Keratinocyte (primary cell): ENCODE data around the gene STK24. TPM values are rescaled to one million over a fixed set of nuclear protein-coding genes. Genes with fewer than 3 reads are reported as not detected.

Source experiments
- DNase-seq: peaks from one replicate; pipeline ENCODE4 v3.0.0-alpha.2; 2011; ENCODE audit warnings: low read depth, missing footprints, low spot score
- FAIRE-seq: peaks from 2 replicates; lab custom pipeline; 2011; peaks lifted over from hg19 to GRCh38; lab: Jason Lieb, UNC
- H2AFZ ChIP-seq: 2 replicates; pipeline ENCODE4 v1.6.0; 2012; ENCODE audit warnings: low read length, control low read depth, inconsistent platforms; ENCODE audit not compliant: control insufficient read depth
- H3K27ac ChIP-seq: 2 replicates; pipeline ENCODE4 v1.5.1; 2011; ENCODE audit warnings: low read length; ENCODE audit not compliant: control insufficient read depth, insufficient read depth
- H3K27me3 ChIP-seq: 3 replicates; pipeline ENCODE4 v1.6.0; 2011; ENCODE audit warnings: low read length; ENCODE audit not compliant: control insufficient read depth, insufficient read depth; ENCODE audit errors: extremely low read depth
- H3K36me3 ChIP-seq, 2 experiments: 2 replicates in 1 of 2; 3 replicates in 1 of 2; pipeline ENCODE4 v1.5.1; 2011; ENCODE audit warnings: low read length in 2 of 2, mild to moderate bottlenecking in 1 of 2; ENCODE audit not compliant: control insufficient read depth in 2 of 2, insufficient read depth in 2 of 2; ENCODE audit errors: extremely low read depth in 1 of 2
- H3K4me1 ChIP-seq: 3 replicates; pipeline ENCODE4 v1.5.1; 2011; ENCODE audit warnings: low read length; ENCODE audit not compliant: control insufficient read depth, insufficient read depth; ENCODE audit errors: extremely low read depth
- H3K4me2 ChIP-seq: 3 replicates; pipeline ENCODE4 v1.6.0; 2011; ENCODE audit warnings: low read depth, low read length; ENCODE audit not compliant: control insufficient read depth, insufficient read depth; ENCODE audit errors: extremely low read depth
- H3K4me3 ChIP-seq, 3 experiments: fragments of 200-600 bp in 1 of 3; sonication (generic) in 1 of 3; 2 replicates in 2 of 3; 3 replicates in 1 of 3; pipeline ENCODE4 v1.5.1; 2011 to 2016; ENCODE audit warnings: low read length in 3 of 3, mild to moderate bottlenecking in 3 of 3, control low read depth in 2 of 3, inconsistent platforms in 1 of 3, low read depth in 1 of 3, mixed read lengths in 1 of 3, mixed run types in 1 of 3, moderate library complexity in 1 of 3; ENCODE audit not compliant: control insufficient read depth in 2 of 3, insufficient read depth in 2 of 3; ENCODE audit errors: extremely low read depth in 1 of 3
- H3K79me2 ChIP-seq: 2 replicates; pipeline ENCODE4 v1.6.0; 2012; ENCODE audit warnings: low read length; ENCODE audit not compliant: control insufficient read depth, insufficient read depth
- H3K9ac ChIP-seq: 3 replicates; pipeline ENCODE4 v1.6.0; 2011; ENCODE audit warnings: low read length; ENCODE audit not compliant: control insufficient read depth, insufficient read depth; ENCODE audit errors: extremely low read depth
- H3K9me1 ChIP-seq: 3 replicates; pipeline ENCODE4 v1.6.0; 2011; ENCODE audit warnings: low read length; ENCODE audit not compliant: control insufficient read depth, insufficient read depth; ENCODE audit errors: extremely low read depth
- H3K9me3 ChIP-seq: 2 replicates; pipeline ENCODE4 v1.5.1; 2012; ENCODE audit warnings: low read depth, low read length; ENCODE audit not compliant: control insufficient read depth
- H4K20me1 ChIP-seq: 3 replicates; pipeline ENCODE4 v1.6.0; 2011; ENCODE audit warnings: low read length; ENCODE audit not compliant: control insufficient read depth, insufficient read depth; ENCODE audit errors: extremely low read depth
- EZH2 ChIP-seq: IDR thresholded peaks from one replicate; pipeline ENCODE4 v1.6.1; 2012; ENCODE audit warnings: inconsistent platforms, mild to moderate bottlenecking, low read length, moderate library complexity
- dilution Hi-C: fragments of 300-500 bp; cut with MboI; formaldehyde crosslinking; loops from one replicate; pipeline ENCODE4 v1.7.0; 2020; ENCODE audit warnings: low sequenced_read_pairs; ENCODE audit not compliant: extremely low pct_ligation_motif_present
- polyA plus RNA-seq, 5 experiments: library from polyadenylated mRNA; depleted of rRNA in 3 of 5; stranded (reverse) in 3 of 5; stranded (forward) in 1 of 5; unstranded in 1 of 5; fragments of >200 nt; gene quantifications; 1 replicate in 1 of 5; 2 replicates in 3 of 5; 3 replicates in 1 of 5; pipeline versions ENCODE4 v1.2.1 to v1.2.3, GENCODE V29; 2011 to 2012; ENCODE audit warnings: missing spikeins in 2 of 5, low read depth in 1 of 5, low replicate concordance in 1 of 5
- TF ChIP-seq, protein P1 (sequence below), 3 experiments: IDR thresholded peaks in 1 of 3; conservative IDR thresholded peaks in 1 of 3; optimal IDR thresholded peaks in 1 of 3; 2 replicates in 2 of 3; 3 replicates in 1 of 3; pipeline versions ENCODE3 to v1.5.1; 2011; ENCODE audit warnings: low read length in 3 of 3, mild to moderate bottlenecking in 3 of 3, moderate library complexity in 2 of 3, control low read depth in 1 of 3, inconsistent platforms in 1 of 3; ENCODE audit not compliant: insufficient read depth in 2 of 3; ENCODE audit errors: extremely low read depth in 1 of 3

The STK24 gene
- polyA plus RNA-seq, 1 donor (not counting 4 experiments of a cell fraction or from before 2014, with no cell fraction given) = 81.6 TPM

DNA sequence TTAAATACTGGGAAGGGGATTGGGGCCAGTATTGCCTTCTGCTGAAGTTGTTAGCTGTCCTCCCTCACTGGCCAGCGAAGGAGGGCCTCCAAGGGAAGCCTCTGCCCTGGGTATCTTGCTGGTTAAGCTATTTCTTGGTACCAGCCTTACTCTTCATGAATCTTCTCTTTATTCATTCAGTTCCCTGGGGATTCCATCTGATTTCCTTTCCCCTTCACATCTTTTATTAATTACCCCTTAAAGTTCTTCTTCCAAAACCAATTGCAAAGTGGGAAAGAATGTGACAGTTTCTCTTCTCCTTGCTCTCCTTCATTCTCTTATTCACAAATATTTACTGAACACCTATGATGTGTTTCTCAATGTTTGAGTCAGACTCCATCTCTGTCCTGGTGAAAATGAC lies 36.7 kb upstream of the STK24 start:
- Histone ChIP-seq H3K9ac (no peak overlapping the region), H3K9me1 (no peaks in the 10 kb centered on the region), H2AFZ (no peak overlapping the region), H3K4me3 (no peak overlapping the region), H3K4me1 (no peaks in the 10 kb centered on the region), H3K36me3 (no peaks in the 10 kb centered on the region), H3K27ac (no peak overlapping the region), H4K20me1 (no peaks in the 10 kb centered on the region), H3K4me2 (no peak overlapping the region), H3K79me2 (no peaks in the 10 kb centered on the region), H3K27me3 (no peaks in the 10 kb centered on the region), H3K9me3 (no peaks in the 10 kb centered on the region)
- no peak for DNase-seq
- FAIRE-seq = no peak
- dilution Hi-C loops = no loop called here
- TF ChIP-seq, protein P1, sequence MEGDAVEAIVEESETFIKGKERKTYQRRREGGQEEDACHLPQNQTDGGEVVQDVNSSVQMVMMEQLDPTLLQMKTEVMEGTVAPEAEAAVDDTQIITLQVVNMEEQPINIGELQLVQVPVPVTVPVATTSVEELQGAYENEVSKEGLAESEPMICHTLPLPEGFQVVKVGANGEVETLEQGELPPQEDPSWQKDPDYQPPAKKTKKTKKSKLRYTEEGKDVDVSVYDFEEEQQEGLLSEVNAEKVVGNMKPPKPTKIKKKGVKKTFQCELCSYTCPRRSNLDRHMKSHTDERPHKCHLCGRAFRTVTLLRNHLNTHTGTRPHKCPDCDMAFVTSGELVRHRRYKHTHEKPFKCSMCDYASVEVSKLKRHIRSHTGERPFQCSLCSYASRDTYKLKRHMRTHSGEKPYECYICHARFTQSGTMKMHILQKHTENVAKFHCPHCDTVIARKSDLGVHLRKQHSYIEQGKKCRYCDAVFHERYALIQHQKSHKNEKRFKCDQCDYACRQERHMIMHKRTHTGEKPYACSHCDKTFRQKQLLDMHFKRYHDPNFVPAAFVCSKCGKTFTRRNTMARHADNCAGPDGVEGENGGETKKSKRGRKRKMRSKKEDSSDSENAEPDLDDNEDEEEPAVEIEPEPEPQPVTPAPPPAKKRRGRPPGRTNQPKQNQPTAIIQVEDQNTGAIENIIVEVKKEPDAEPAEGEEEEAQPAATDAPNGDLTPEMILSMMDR (optimal IDR thresholded peaks at IDR 0.05 in 1 of 3, IDR thresholded peaks at IDR 0.05 in 1 of 3, conservative IDR thresholded peaks at IDR 0.05 in 1 of 3; ENCODE audit: extremely low read depth in 1 of 3, insufficient read depth in 2 of 3, low read length in 3 of 3) = no peak
- no peak for TF ChIP-seq EZH2

DNA sequence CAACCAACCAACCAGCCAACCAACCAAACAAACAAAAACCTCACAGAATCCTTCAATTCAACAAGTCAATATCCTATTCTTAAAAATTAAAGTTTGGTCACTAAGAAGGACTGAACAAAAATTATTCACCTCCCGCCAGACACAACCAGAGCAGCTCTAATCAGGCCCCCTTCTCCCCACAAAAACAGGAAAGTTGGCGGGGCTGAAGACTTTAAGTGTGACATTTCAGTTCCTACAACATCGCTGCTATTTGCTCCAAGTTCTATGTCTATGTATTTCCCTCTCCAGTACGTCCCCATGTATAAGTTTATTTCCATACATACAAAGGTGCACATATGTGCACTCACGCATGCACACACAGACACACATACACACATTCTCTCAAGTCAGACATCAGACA lies 32.8 kb upstream of the STK24 start:
- Histone ChIP-seq H3K9me3 (no peaks in the 10 kb centered on the region), H3K4me1 (no peaks in the 10 kb centered on the region), H3K27ac (no peak overlapping the region), H3K9me1 (no peaks in the 10 kb centered on the region), H4K20me1 (no peaks in the 10 kb centered on the region), H3K9ac (no peak overlapping the region), H3K27me3 (no peaks in the 10 kb centered on the region), H3K79me2 (no peaks in the 10 kb centered on the region), H3K36me3 (no peaks in the 10 kb centered on the region), H3K4me2 (no peak overlapping the region), H2AFZ (no peak overlapping the region), H3K4me3 (no peak overlapping the region)
- TF ChIP-seq, protein P1 (optimal IDR thresholded peaks at IDR 0.05 in 1 of 3, IDR thresholded peaks at IDR 0.05 in 1 of 3, conservative IDR thresholded peaks at IDR 0.05 in 1 of 3; ENCODE audit: extremely low read depth in 1 of 3, insufficient read depth in 2 of 3, low read length in 3 of 3) = no peak
- no peak for TF ChIP-seq EZH2
- DNase-seq (no peak), FAIRE-seq (no peak)
- dilution Hi-C loops = no loop called here
